Measurements from ENCODE around the gene VWF.

Gene VWF

DNA sequence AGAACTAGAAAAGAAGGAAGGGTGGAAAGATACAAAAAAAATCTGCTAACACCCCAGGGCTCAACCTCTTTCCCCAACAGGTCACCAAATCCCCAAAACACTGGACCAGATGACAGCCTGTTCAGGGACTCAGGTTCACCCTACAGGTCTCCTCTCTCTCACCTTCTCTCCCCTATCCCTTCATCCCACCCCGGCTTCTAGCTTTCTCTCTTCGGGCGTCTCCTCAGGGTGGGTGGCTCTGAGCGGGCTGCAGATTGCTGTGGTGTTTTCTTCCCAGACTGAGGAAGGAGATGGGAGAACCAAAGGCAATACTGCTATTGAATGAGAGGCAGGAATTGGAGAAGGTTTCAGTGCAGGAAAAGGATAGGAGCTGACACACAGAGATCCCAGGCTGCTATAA lies 218.7 kb downstream of the VWF start:
- DNase-seq: no peak

DNA sequence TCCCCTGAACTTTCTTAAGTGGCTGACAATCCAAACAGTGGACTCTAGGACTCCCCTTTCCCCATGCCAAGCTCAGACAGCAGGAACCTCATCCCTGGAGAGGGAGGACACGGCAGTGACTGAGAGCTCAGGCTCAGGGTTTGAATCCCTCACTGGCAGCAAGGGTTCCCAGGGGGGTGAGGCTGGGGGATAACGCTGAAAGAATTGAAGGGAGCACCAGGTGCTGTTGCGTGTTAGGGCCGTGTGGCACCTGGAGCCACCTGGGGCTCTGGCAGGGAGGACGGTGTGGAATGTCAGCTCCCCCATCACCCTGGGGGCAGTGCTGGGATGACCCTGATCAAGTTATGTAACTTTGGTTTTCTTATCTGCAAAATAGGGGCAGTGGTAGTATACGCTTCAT lies 219.5 kb downstream of the VWF start:
- no peak for DNase-seq

DNA sequence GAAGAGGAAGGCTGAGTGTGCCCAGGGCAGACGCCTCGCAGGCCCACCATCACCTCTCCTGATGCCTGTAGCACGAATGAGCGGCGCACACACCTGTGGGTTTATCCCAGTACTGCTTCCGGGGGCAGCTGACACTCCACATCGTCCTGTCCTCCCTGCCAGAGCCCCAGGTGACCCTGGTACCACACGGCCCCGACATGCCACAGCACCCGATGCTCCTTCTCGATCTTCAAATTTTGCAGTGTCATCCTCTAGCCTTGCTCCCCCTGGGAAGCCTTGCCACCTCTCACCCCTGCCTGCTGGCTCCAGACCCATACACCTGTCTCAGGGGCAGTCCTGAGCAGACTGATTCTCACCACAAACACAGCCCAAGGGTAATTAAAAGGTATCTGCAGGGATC lies 220.0 kb downstream of the VWF start:
- DNase-seq: no peak

DNA sequence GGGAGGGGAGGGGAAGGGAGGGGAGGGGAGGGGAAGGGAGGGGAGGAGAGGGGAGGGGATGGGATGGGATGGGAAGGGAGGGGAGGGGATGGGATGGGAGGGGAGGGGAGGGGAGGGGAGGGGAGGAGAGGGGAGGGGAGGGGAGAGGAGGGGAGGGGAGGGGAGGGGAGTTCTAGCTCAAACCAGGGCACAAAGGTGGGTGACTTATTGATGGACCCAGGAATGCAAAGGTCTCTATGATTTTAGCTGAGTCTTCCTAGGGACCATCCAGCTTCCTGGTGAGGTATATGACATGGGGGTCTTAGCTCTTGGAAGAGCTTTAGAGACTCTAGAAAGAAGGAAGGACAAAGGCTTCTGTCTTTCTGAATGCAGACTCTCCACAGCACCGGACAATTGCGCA lies 221.7 kb downstream of the VWF start:
- DNase-seq: no peak

DNA sequence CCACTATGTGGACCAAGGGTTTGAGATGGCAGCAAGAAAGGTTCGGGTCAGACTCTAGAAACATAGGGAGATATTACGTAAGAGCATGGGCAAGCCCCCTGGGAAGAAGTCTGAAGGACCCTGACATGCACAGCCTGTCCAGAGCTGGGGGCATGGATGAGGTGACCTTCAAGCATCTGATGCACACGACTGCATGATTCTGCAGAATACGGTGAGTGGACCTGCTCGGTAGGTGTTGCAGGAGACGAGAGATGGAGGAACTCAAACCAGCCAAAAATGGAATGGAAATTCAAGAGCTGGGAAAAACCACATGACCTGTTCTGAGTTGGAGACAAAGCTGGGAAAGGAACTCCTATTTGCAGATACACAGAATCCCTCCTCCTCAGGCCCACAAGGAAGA lies 223.1 kb downstream of the VWF start:
- DNase-seq: no peak

DNA sequence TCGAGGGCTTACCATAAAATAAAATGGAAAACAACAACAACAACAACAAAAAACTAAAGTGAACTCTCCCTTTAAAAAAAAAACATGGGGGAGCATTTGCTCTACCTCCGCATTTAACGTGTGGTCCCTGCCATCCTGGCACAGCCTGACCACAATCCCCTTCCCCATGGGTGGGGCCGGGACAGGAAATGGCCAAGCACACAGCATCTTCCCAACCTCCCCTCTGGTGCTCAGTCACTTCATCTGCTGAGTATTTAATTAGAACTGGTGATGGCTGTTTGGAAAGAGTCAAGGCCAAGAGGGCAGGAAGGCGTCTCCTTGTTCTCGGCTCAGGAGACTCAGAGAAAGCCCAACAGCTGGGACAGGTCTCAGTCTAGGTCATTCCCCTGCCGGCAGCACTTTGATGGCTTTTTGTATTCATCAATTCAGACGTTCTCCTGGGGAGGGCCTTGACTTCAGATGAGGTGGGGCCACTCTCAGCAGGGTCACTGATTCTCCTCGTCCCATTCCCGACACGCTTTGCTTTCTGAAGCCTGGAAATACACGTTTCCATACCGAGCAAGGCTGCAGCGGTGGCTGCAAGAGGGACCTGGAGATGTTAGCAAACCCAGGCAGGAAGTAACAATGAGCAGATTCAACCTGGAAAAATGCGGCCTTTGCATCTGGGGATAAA lies 223.8 kb downstream of the VWF start:
- DNase-seq: no peak

DNA sequence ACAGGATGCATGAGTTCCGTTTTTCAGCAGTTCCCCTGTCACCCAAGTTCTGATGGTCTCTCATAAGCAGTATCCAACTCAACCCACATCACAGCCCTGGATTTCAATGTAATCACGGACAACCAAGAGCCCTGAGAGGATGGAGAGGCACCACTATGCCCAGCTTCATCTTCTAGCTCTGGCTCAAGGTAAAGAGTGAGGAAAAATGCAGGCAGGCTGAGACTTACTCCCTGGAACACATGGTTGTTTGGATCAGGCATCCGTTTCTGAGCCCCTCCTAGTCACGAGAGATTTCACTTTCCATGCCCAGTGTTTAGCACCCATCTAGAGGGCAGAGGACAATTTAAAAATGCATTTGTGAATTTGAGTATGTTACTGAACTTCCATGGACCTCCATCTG lies 224.4 kb downstream of the VWF start:
- no peak for DNase-seq

DNA sequence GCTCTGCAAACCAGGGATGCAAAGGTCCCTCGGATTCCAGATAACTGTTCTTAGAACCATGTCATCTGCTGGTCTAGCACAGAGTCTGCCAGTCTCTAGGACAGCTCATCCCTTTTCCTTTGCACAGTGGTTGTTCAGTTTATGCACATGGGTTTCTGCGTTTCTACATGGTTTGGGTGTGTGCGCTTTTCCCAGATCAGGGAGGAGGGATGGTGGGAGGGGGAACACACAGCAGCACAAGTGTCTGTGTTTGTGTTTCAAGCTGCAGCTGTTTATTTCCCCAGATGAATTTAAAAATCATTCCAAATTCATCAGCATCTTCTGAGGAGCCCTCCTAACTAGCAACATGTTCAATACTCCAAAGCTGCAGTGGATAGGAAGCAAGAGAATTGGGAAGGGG lies 224.8 kb downstream of the VWF start:
- no peak for DNase-seq

DNA sequence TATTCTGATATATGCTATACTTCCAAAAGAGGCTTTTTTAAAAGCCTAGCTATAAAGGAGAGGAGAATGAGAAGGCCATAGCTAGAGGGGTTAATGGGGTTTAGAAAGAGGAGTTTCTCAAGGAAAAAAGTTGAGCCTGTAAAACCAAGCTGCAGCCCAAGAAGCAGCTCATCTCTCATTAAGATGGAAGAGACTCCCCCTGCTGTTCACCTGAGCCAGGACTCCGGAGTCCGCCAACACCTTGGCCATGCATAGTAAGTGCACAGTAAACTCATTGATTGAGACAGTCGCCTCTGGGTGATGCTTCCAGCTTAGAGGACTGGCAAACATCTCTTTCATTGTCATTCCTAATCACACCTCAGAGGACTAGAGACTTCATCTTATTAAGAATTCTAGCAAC lies 225.6 kb downstream of the VWF start:
- no peak for DNase-seq
